A549 (cell line): ENCODE results near the gene LRP3. TPM values are rescaled to one million over a fixed set of nuclear protein-coding genes. Genes with fewer than 3 reads are reported as not detected.
"Not testable (repeated sequence)": the region's sequence is repeated elsewhere in the genome, so short reads cannot be mapped to it uniquely, and the experiment has no call there.

Experiments used
- ATAC-seq, 2 experiments: fragments of 200-7000 bp in 1 of 2; fragments of >200 bp in 1 of 2; cut with Nextera tagmentation in 1 of 2; cut with Tn5 transposase in 1 of 2; 3 replicates each; pipeline versions ENCODE4 v1.8.0 to v1.9.1; 2018 to 2020; ENCODE audit warnings: mild to moderate bottlenecking in 1 of 2, moderate library complexity in 1 of 2
- CTCF ChIA-PET: fragments of 300-600 bp; sonication (Branson Sonifier 250); formaldehyde crosslinking; extraction: SDS; loops from one replicate; lab custom pipeline; 2021; ENCODE audit warnings: antibody characterized with exemption, inconsistent platforms; lab: Yijun Ruan, JAX
- POLR2A ChIA-PET: fragments of 350-600 bp; formaldehyde crosslinking; extraction: SDS; loops from one replicate; lab custom pipeline; 2021; ENCODE audit warnings: antibody characterized with exemption, inconsistent platforms; lab: Yijun Ruan, JAX
- DNase-seq, 2 experiments: peaks; one replicate each; pipeline versions ENCODE4 v3.0.0 to v3.0.0-alpha.2; 2011 to 2016; ENCODE audit warnings: low read depth in 1 of 2, low spot score in 1 of 2
- FAIRE-seq: peaks from 2 replicates; lab custom pipeline; 2011; peaks lifted over from hg19 to GRCh38; lab: Jason Lieb, UNC
- H3K27ac ChIP-seq, 2 experiments: fragments of >200 bp; sonication (Bioruptor Twin); formaldehyde crosslinking; 3 replicates each; pipeline ENCODE4 v1.5.1; 2016 to 2017
- H3K4me1 ChIP-seq: fragments of >200 bp; sonication (Bioruptor Twin); formaldehyde crosslinking; 3 replicates; pipeline ENCODE4 v1.6.1; 2016
- H3K4me2 ChIP-seq: fragments of >200 bp; sonication (Bioruptor Twin); formaldehyde crosslinking; 3 replicates; pipeline ENCODE4 v1.6.1; 2016
- H3K4me3 ChIP-seq: fragments of >200 bp; sonication (Bioruptor Twin); formaldehyde crosslinking; 3 replicates; pipeline ENCODE4 v1.5.1; 2016
- H3K9me3 ChIP-seq: fragments of >200 bp; sonication (Bioruptor Twin); formaldehyde crosslinking; 3 replicates; pipeline ENCODE4 v1.6.1; 2016
- BCL3 ChIP-seq: fragments of >200 bp; sonication (Bioruptor Twin); formaldehyde crosslinking; IDR thresholded peaks from 3 replicates; pipeline ENCODE4 v1.6.1; 2016
- CEBPB ChIP-seq, 2 experiments: fragments of >200 bp in 1 of 2; sonication (Bioruptor Twin) in 1 of 2; formaldehyde crosslinking in 1 of 2; IDR thresholded peaks; 2 replicates each; pipeline ENCODE4 v1.6.1; 2012 to 2016
- CHD2 ChIP-seq: fragments of 150-350 bp; IDR thresholded peaks from 2 replicates; pipeline ENCODE4 v1.6.1; 2014; ENCODE audit warnings: low read length; ENCODE audit not compliant: partially characterized antibody
- CHD4 ChIP-seq: fragments of 200-600 bp; sonication (generic); IDR thresholded peaks from 2 replicates; pipeline ENCODE4 v1.6.1; 2016; ENCODE audit warnings: antibody characterized with exemption, mild to moderate bottlenecking, borderline replicate concordance
- EP300 ChIP-seq, 2 experiments: fragments of >200 bp; sonication (Bioruptor Twin); formaldehyde crosslinking; IDR thresholded peaks; 2 replicates in 1 of 2; 3 replicates in 1 of 2; pipeline ENCODE4 v1.6.1; 2016 to 2017
- FOSB ChIP-seq: fragments of 250-450 bp; sonication (Bioruptor Pico); IDR thresholded peaks from 2 replicates; pipeline ENCODE4 v1.5.0; 2020; ENCODE audit warnings: mild to moderate bottlenecking, moderate library complexity
- HEYL ChIP-seq: fragments of 250-450 bp; sonication (Bioruptor Pico); IDR thresholded peaks from 2 replicates; pipeline ENCODE4 v1.8.0; 2021; ENCODE audit warnings: mild to moderate bottlenecking, moderate library complexity
- HOXB5 ChIP-seq: fragments of 250-450 bp; sonication (Bioruptor Pico); IDR thresholded peaks from 2 replicates; pipeline ENCODE4 v1.5.0; 2020; ENCODE audit warnings: mild to moderate bottlenecking, moderate library complexity
- MAX ChIP-seq: IDR thresholded peaks from 2 replicates; pipeline ENCODE4 v1.6.1; 2012
- NPAS2 ChIP-seq: fragments of 250-450 bp; sonication (Bioruptor Pico); IDR thresholded peaks from 2 replicates; pipeline ENCODE4 v1.8.0; 2022; ENCODE audit warnings: mild to moderate bottlenecking, moderate library complexity, borderline replicate concordance
- NR3C1 ChIP-seq: fragments of >200 bp; sonication (Bioruptor Twin); formaldehyde crosslinking; IDR thresholded peaks from 3 replicates; pipeline ENCODE4 v1.6.1; 2017
- POLR2AphosphoS2 ChIP-seq: conservative IDR thresholded peaks from 2 replicates; pipeline ENCODE4 v1.6.1; 2012; ENCODE audit warnings: low read length, improper control_type of control experiment, inconsistent platforms
- RAD21 ChIP-seq, 2 experiments: fragments of >200 bp in 1 of 2; sonication (Bioruptor Twin) in 1 of 2; formaldehyde crosslinking in 1 of 2; IDR thresholded peaks in 1 of 2; conservative IDR thresholded peaks in 1 of 2; 2 replicates in 1 of 2; 3 replicates in 1 of 2; pipeline ENCODE4 v1.6.1; 2012 to 2018; ENCODE audit warnings: inconsistent platforms in 1 of 2
- RCOR1 ChIP-seq: fragments of 150-350 bp; IDR thresholded peaks from 2 replicates; pipeline ENCODE4 v1.6.1; 2014; ENCODE audit warnings: antibody characterized with exemption, low read length, low read depth
- RFX5 ChIP-seq: fragments of 450-650 bp; IDR thresholded peaks from 2 replicates; pipeline ENCODE4 v1.7.1; 2014; ENCODE audit warnings: antibody characterized with exemption, mild to moderate bottlenecking, moderate library complexity
- SMC3 ChIP-seq: fragments of >200 bp; sonication (Bioruptor Twin); formaldehyde crosslinking; IDR thresholded peaks from 3 replicates; pipeline ENCODE4 v1.6.1; 2018; ENCODE audit warnings: inconsistent platforms
- SREBF2 ChIP-seq: fragments of 450-650 bp; IDR thresholded peaks from 2 replicates; pipeline ENCODE4 v1.6.1; 2014; ENCODE audit warnings: mild to moderate bottlenecking, moderate library complexity
- ZC3H11A ChIP-seq: fragments of 450-650 bp; IDR thresholded peaks from 2 replicates; pipeline ENCODE4 v1.6.1; 2014; ENCODE audit warnings: antibody characterized with exemption, mild to moderate bottlenecking
- ZFP36 ChIP-seq: fragments of 450-650 bp; IDR thresholded peaks from 2 replicates; pipeline ENCODE4 v1.6.1; 2014; ENCODE audit warnings: borderline replicate concordance; ENCODE audit not compliant: partially characterized antibody
- ZNF302 ChIP-seq: fragments of 250-450 bp; sonication (Bioruptor Pico); IDR thresholded peaks from 2 replicates; pipeline ENCODE4 v1.9.0; 2021; ENCODE audit warnings: inconsistent platforms, mild to moderate bottlenecking, moderate library complexity
- ZSCAN20 ChIP-seq: fragments of 250-450 bp; sonication (Bioruptor Pico); IDR thresholded peaks from 2 replicates; pipeline ENCODE4 v1.8.0; 2022; ENCODE audit warnings: mild to moderate bottlenecking, moderate library complexity
- WGBS: methylation state at CpG from one replicate; pipeline ENCODE4 v1.1.6; 2017; ENCODE audit errors: missing lambda C conversion rate; 5-methylcytosine and 5-hydroxymethylcytosine counted together
- polyA plus RNA-seq, 4 experiments: library from polyadenylated mRNA; depleted of rRNA in 3 of 4; stranded (reverse); fragments of >200 nt; fragmentation: RNase III in 1 of 4; extraction: RNeasy Plus Mini Kit Qiagen cat#74134 plus additional on column Dnase treatment in 1 of 4; gene quantifications; 2 replicates in 3 of 4; 3 replicates in 1 of 4; pipeline ENCODE4 v1.2.3, GENCODE V29; 2011 to 2017
- TF ChIP-seq, protein P1 (sequence below): IDR thresholded peaks from 2 replicates; pipeline ENCODE4 v1.6.1; 2012
- TF ChIP-seq, protein P2 (sequence below): fragments of 150-350 bp; IDR thresholded peaks from 2 replicates; pipeline ENCODE4 v1.6.1; 2014; ENCODE audit warnings: low read depth, mild to moderate bottlenecking, low read length
- TF ChIP-seq, protein P3 (sequence below): fragments of 250-450 bp; sonication (Bioruptor Pico); IDR thresholded peaks from 2 replicates; pipeline ENCODE4 v1.5.0; 2021; ENCODE audit warnings: mild to moderate bottlenecking, moderate library complexity, borderline replicate concordance

The LRP3 gene
- polyA plus RNA-seq, 2 of the 4 experiments (the other 2 are of a cell fraction), result 10.9 to 25.1 TPM

- no peak for FAIRE-seq
- POLR2A ChIA-PET, result interaction anchor here (0.9 kb wide), 1 partner anchor 11 kb away, joined by 3 read pairs; no protein-coding TSS in a partner anchor
- 67% methylated on average over 8 of the region's 8 CpGs for WGBS
Measured at GRCh38 chr19:33187183-33187540, 7.0 kb upstream of the LRP3 start.

DNA sequence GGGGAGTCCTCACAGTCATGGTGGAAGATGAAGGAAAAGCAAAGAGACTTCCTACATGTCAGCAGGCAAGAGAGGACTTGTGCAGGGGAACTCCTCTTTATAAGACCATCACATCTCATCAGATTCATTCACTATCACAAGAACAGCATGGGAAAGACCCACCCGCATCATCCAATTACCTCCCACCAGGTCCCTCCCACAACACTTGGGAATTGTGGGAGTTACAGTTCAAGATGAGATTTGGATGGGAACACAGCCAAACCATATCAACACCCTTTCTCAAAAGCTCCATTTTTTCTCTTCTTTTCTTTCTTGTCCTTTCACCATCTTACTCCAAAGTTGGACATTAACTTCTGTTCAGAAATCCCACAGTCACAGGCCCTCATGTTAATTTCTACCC is 4.7 kb upstream of the LRP3 start:
- DNase-seq (no peak), ATAC-seq (no peak), FAIRE-seq (no peak)
- no peak overlapping the region for H3K27ac ChIP-seq
- ChIA-PET POLR2A (no interaction called here), CTCF (interaction anchor here (0.6 to 16.7 kb wide), 5 partner anchors 16 to 65 kb away, joined by 4 to 279 read pairs (median 145); partner anchors contain the start of gene WDR88)
- H3K4me1 ChIP-seq, result 0 out of 3 replicates have a peak, but pooled peaks cover 3% of the 10 kb centered on the region
- no peaks in the 10 kb centered on the region for H3K9me3 ChIP-seq
- H3K4me2 ChIP-seq, result no peak overlapping the region
- no peak overlapping the region for H3K4me3 ChIP-seq
- TF ChIP-seq RCOR1 (no peak), NR3C1 (no peak), ZC3H11A (no peak), EP300 (IDR thresholded peaks at IDR 0.05) (no peak), HEYL (no peak), HOXB5 (no peak), MAX (no peak), ZSCAN20 (CRISPR knock-in tag) (no peak)
- 0% methylated on average over 1 of the region's 1 CpG for WGBS

More at GRCh38 chr19:33187183-33187540, 7.0 kb upstream of the LRP3 start:
- Histone ChIP-seq H3K27ac (no peak overlapping the region), H3K9me3 (no peaks in the 10 kb centered on the region), H3K4me3 (no peak overlapping the region), H3K4me2 (no peak overlapping the region), H3K4me1 (no peaks in the 10 kb centered on the region)
- ATAC-seq, result no peak
- TF ChIP-seq CEBPB (IDR thresholded peaks at IDR 0.05) (no peak), CHD4 (no peak), POLR2AphosphoS2 (no peak), FOSB (no peak)
- DNase-seq, result no peak
- CTCF ChIA-PET, result interaction anchor here (0.8 to 16.7 kb wide), 9 partner anchors 11 to 219 kb away, joined by 3 to 279 read pairs (median 3); partner anchors contain the start of gene WDR88

DNA sequence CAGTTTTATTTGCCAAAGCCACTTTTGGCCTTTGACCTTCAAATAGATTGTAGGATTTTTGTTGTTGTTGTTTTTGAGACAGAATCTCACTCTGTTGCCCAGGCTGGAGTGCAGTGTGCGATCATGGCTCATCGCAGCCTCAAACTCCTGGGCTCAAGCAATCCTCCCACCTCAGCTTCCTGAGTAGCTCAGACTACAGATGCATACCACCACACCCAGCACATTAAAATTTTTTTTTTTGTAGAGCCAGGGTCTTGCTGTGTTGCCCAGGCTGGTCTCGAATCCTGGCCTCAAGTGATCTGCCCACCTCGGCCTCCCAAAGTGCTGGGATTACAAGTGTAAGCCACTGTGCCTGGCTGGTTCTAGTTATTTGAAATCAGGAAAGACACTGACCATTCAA is 3.0 kb upstream of the LRP3 start:
- H3K4me3 ChIP-seq, H3K4me2 ChIP-seq, ATAC-seq, H3K9me3 ChIP-seq, POLR2A ChIA-PET, FAIRE-seq, H3K27ac ChIP-seq, DNase-seq: not testable (repeated sequence)
- WGBS, result 47% methylated on average over 4 of the region's 4 CpGs
- CTCF ChIA-PET, result interaction anchor here (1.0 to 16.7 kb wide), 9 partner anchors 7 to 216 kb away, joined by 4 to 279 read pairs (median 5); partner anchors contain the start of gene WDR88
- H3K4me1 ChIP-seq, result peaks cover 10% of the 10 kb centered on the region; the same call in 2 of the 3 replicates

DNA sequence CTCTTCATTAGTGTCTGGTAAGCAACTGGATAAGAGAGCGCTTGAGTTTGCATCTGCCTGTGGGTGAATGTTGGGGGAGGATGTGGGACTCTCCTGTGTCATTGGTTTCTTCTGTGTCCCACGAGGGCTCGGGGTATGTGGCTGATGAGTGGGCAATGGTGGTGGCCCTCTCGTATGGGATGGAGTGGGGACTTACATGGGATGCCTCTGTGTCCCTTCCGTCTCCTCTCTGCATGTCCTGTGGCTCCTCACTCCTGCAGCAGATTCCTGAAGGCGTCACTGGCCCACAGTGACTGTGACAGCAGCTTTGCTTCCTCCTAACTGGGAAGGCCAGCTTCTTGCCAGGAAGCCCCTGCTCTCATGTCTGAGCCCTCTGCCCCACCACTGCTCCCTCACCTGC is 2.6 kb upstream of the LRP3 start:
- no peak overlapping the region for H3K27ac ChIP-seq
- H3K4me1 ChIP-seq, result peaks cover 10% of the 10 kb centered on the region; the same call in 2 of the 3 replicates
- no peaks in the 10 kb centered on the region for H3K9me3 ChIP-seq
- ChIA-PET POLR2A (no interaction called here), CTCF (interaction anchor here (1.0 to 16.7 kb wide), 9 partner anchors 7 to 215 kb away, joined by 3 to 279 read pairs (median 5); no protein-coding TSS in a partner anchor)
- no peak for ATAC-seq
- no peak for TF ChIP-seq RFX5
- no peak for TF ChIP-seq BCL3
- no peak for TF ChIP-seq CEBPB (IDR thresholded peaks at IDR 0.05)
- no peak for TF ChIP-seq NR3C1
- TF ChIP-seq ZFP36, result no peak
- TF ChIP-seq SMC3, result no peak
- TF ChIP-seq, protein P1, sequence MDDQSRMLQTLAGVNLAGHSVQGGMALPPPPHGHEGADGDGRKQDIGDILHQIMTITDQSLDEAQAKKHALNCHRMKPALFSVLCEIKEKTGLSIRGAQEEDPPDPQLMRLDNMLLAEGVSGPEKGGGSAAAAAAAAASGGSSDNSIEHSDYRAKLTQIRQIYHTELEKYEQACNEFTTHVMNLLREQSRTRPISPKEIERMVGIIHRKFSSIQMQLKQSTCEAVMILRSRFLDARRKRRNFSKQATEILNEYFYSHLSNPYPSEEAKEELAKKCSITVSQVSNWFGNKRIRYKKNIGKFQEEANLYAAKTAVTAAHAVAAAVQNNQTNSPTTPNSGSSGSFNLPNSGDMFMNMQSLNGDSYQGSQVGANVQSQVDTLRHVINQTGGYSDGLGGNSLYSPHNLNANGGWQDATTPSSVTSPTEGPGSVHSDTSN, result no peak
- TF ChIP-seq RAD21 (conservative IDR thresholded peaks at IDR 0.05 in 1 of 2, IDR thresholded peaks at IDR 0.05 in 1 of 2), result no peak
- no peak for TF ChIP-seq SREBF2
- TF ChIP-seq CHD2, result no peak
- no peak for TF ChIP-seq RCOR1
- TF ChIP-seq, protein P2, sequence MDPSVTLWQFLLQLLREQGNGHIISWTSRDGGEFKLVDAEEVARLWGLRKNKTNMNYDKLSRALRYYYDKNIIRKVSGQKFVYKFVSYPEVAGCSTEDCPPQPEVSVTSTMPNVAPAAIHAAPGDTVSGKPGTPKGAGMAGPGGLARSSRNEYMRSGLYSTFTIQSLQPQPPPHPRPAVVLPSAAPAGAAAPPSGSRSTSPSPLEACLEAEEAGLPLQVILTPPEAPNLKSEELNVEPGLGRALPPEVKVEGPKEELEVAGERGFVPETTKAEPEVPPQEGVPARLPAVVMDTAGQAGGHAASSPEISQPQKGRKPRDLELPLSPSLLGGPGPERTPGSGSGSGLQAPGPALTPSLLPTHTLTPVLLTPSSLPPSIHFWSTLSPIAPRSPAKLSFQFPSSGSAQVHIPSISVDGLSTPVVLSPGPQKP, result no peak
- TF ChIP-seq NPAS2 (CRISPR knock-in tag), result no peak
- no peak for TF ChIP-seq ZNF302 (CRISPR knock-in tag)
- TF ChIP-seq MAX, result no peak
- no peak for TF ChIP-seq EP300 (IDR thresholded peaks at IDR 0.05)
- TF ChIP-seq, protein P3, sequence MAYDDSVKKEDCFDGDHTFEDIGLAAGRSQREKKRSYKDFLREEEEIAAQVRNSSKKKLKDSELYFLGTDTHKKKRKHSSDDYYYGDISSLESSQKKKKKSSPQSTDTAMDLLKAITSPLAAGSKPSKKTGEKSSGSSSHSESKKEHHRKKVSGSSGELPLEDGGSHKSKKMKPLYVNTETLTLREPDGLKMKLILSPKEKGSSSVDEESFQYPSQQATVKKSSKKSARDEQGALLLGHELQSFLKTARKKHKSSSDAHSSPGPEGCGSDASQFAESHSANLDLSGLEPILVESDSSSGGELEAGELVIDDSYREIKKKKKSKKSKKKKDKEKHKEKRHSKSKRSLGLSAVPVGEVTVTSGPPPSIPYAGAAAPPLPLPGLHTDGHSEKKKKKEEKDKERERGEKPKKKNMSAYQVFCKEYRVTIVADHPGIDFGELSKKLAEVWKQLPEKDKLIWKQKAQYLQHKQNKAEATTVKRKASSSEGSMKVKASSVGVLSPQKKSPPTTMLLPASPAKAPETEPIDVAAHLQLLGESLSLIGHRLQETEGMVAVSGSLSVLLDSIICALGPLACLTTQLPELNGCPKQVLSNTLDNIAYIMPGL, result no peak
- no peak overlapping the region for H3K4me2 ChIP-seq
- 52% methylated on average over 6 of the region's 6 CpGs for WGBS
- H3K4me3 ChIP-seq, result no peak overlapping the region
- FAIRE-seq, result no peak
- no peak for DNase-seq
